Pulmonary artery endothelial cell (primary cell): ENCODE measurements around the gene HOXB13. TPM values are rescaled to one million over a fixed set of nuclear protein-coding genes. Genes with fewer than 3 reads are reported as not detected.

Source experiments
- DNase-seq: peaks from one replicate; pipeline ENCODE4 v3.0.0-alpha.2; 2011; ENCODE audit warnings: low read depth, low spot score
- total RNA-seq: library from RNA; depleted of rRNA; stranded (reverse); fragments of >200 nt; gene quantifications from 2 replicates; pipeline ENCODE4 v1.2.3, GENCODE V29; 2014

Gene HOXB13
- total RNA-seq, 1 donor from 2014 or later: not detected

- DNase-seq: no peak
Measured at GRCh38 chr17:48748718-48749566, 20.4 kb upstream of the HOXB13 start.

- DNase-seq: no peak
Measured at GRCh38 chr17:48747445-48748363, 19.2 kb upstream of the HOXB13 start.

GRCh38 chr17:48746916-48747444, 18.4 kb upstream of the HOXB13 start:
- no peak for DNase-seq

GRCh38 chr17:48745381-48746275, 17.1 kb upstream of the HOXB13 start:
- no peak for DNase-seq

- no peak for DNase-seq
Measured at GRCh38 chr17:48740537-48740936, 12.0 kb upstream of the HOXB13 start.

- DNase-seq: no peak
Measured at GRCh38 chr17:48738803-48739526, 10.4 kb upstream of the HOXB13 start.

- DNase-seq: no peak
Measured at GRCh38 chr17:48738424-48738802, 9.9 kb upstream of the HOXB13 start.

GRCh38 chr17:48737330-48738043, 8.9 kb upstream of the HOXB13 start:
- no peak for DNase-seq

- DNase-seq: no peak
Measured at GRCh38 chr17:48735062-48735351, 6.5 kb upstream of the HOXB13 start.

- DNase-seq: no peak
Measured at GRCh38 chr17:48734333-48735061, 5.9 kb upstream of the HOXB13 start.

- no peak for DNase-seq
Measured at GRCh38 chr17:48733632-48734328, 5.2 kb upstream of the HOXB13 start.

GRCh38 chr17:48732688-48733629, 4.4 kb upstream of the HOXB13 start:
- no peak for DNase-seq

- DNase-seq: no peak
Measured at GRCh38 chr17:48731355-48731754, 2.8 kb upstream of the HOXB13 start.

- no peak for DNase-seq
Measured at GRCh38 chr17:48730240-48730550, 1.6 kb upstream of the HOXB13 start.

- no peak for DNase-seq
Measured at GRCh38 chr17:48729335-48730239, 1.0 kb upstream of the HOXB13 start.

GRCh38 chr17:48727415-48728175, 955 bp downstream of the HOXB13 start:
- no peak for DNase-seq
